Stimulated activated CD4-positive, alpha-beta T cell treated with anti-CD3 and anti-CD28 coated beads, Interleukin-1b, Interleukin-23, amount 100 ng/mL, for 48 hours (primary cell): ENCODE results near the gene PCDHA7.
"Not testable (repeated sequence)": the region's sequence is repeated elsewhere in the genome, so short reads cannot be mapped to it uniquely, and the experiment has no call there.

Source experiments
- DNase-seq: peaks from one replicate; pipeline ENCODE4 v3.0.0-alpha.2; 2020

Gene PCDHA7

GRCh38 chr5:140868721-140869554, 34.9 kb downstream of the PCDHA7 start, which contains the start of gene PCDHA11:
PCDHA11 (plus strand) TSS chr5:140868957; CDS start chr5:140869104, 147 bp downstream.
- DNase-seq: no peak

DNA sequence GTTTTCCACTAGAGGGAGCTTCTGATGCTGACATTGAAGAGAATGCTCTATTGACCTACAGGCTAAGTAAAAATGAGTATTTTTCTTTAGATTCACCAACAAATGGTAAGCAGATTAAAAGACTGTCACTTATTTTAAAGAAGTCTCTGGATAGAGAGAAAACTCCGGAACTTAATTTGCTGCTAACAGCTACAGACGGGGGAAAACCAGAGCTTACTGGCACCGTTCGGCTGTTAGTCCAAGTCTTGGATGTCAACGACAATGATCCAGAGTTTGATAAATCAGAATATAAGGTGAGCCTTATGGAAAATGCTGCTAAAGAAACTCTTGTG, 35.5 kb downstream of the PCDHA7 start:
- no peak for DNase-seq

DNA sequence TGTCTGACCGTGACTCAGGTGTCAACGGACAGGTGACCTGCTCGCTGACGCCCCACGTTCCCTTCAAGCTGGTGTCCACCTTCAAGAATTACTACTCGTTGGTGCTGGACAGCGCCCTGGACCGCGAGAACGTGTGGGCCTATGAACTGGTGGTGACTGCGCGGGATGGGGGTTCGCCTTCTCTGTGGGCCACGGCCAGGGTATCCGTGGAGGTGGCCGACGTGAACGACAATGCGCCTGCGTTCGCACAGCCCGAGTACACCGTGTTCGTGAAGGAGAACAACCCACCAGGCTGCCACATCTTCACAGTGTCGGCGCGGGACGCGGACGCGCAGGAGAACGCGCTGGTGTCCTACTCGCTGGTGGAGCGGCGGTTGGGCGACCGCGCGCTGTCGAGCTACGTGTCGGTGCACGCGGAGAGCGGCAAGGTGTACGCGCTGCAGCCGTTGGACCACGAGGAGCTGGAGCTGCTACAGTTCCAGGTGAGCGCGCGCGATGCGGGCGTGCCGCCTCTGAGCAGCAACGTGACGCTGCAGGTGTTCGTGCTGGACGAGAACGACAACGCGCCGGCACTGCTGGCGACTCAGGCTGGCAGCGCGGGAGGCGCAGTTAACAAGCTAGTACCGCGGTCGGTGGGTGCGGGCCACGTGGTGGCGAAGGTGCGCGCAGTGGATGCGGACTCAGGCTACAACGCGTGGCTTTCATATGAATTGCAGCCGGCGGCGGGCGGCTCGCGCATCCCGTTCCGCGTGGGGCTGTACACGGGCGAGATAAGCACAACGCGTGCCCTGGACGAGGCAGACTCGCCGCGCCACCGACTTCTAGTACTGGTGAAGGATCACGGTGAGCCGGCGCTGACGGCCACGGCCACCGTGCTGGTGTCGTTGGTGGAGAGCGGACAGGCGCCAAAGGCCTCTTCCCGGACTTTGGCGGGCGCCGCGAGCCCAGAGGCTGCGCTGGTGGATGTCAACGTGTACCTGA, 36.4 kb downstream of the PCDHA7 start:
- no peak for DNase-seq

GRCh38 chr5:140875085-140876065, 41.3 kb downstream of the PCDHA7 start, which contains the start of gene PCDHA12:
PCDHA12 (plus strand) TSS chr5:140875308; CDS start chr5:140875473, 165 bp downstream.
- no peak for DNase-seq

- DNase-seq: not testable (repeated sequence)
These were observed 42.6 kb downstream of the PCDHA7 start for GRCh38 chr5:140876541-140877261.

GRCh38 chr5:140877262-140877581, 43.2 kb downstream of the PCDHA7 start:
- no peak for DNase-seq

DNA sequence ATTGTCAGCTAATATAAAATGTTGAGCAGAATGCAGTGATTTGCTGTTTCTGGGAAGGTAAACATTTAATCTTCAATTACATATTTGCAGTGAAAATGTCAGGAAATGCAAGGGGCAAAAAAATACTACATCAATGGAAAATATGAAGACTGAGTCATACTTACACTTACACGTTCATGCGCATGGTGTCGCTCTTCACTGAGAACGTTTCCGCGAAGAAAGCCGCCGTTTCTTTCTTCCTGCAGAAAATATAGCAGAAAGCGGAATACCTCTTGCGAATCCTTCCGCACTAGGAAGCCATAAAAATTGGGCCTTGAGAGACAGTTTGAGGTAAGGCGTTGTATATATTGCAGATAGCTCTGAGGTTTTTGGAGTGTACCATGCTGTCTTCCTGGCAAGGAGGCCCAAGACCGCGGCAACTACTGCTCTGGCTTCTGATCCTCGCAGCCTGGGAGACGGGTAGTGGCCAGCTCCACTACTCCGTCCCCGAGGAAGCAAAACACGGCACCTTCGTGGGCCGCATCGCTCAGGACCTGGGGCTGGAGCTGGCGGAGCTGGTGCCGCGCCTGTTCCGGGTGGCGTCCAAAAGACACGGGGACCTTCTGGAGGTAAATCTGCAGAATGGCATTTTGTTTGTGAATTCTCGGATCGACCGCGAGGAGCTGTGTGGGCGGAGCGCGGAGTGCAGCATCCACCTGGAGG, 48.0 kb downstream of the PCDHA7 start, which contains the start of gene PCDHA13:
Gene PCDHA13 (plus strand): TSS at position 236 of the 702 bp plus-strand sequence. CDS start 145 bp downstream, at position 381.
- DNase-seq: no peak

GRCh38 chr5:140882591-140882899, 48.5 kb downstream of the PCDHA7 start:
- no peak for DNase-seq

GRCh38 chr5:140883373-140883772, 49.3 kb downstream of the PCDHA7 start:
- no peak for DNase-seq

DNA sequence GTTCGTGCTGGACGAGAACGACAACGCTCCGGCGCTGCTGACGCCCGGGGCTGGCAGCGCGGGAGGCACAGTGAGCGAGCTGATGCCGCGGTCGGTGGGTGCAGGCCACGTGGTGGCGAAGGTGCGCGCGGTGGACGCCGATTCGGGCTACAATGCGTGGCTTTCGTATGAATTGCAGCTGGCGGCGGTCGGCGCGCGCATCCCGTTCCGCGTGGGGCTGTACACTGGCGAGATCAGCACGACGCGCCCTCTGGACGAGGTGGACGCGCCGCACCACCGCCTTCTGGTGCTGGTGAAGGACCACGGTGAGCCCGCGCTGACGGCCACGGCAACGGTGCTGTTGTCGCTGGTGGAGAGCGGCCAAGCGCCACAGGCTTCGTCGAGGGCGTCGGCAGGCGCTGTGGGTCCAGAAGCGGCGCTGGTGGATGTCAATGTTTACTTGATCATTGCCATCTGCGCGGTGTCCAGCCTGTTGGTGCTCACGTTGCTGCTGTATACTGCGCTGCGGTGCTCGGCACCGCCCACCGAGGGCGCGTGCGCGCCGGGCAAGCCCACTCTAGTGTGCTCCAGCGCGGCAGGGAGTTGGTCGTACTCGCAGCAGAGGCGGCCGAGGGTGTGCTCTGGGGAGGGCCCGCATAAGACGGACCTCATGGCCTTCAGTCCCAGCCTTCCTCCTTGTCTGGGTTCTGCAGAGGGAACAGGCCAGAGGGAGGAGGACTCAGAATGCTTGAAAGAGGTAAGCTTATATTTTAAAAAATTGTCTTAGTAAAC, 50.0 kb downstream of the PCDHA7 start:
- DNase-seq: no peak
